Endothelial cell of umbilical vein (primary cell): ENCODE results near the gene TTLL11. TPM values are rescaled to one million over a fixed set of nuclear protein-coding genes. Genes with fewer than 3 reads are reported as not detected.
A peak's percentile ranks its signal among the peaks of the same experiment; 100 is the strongest.

Source experiments
- BruUV-seq: library from RNA; stranded (reverse); fragments of 400-500 nt; replicated peaks from 2 replicates; lab custom pipeline; 2021; lab: Mats Ljungman, UMichigan
- CTCF ChIA-PET: fragments of 300-600, 350-600 bp; sonication (Branson Sonifier 250); formaldehyde crosslinking; loops from one replicate; lab custom pipeline; 2021; ENCODE audit warnings: antibody characterized with exemption, inconsistent platforms; lab: Charles Lee
- POLR2A ChIA-PET: fragments of 300-600, 350-600 bp; sonication (Branson Sonifier 250); formaldehyde crosslinking; loops from one replicate; lab custom pipeline; 2021; ENCODE audit warnings: antibody characterized with exemption, inconsistent platforms; lab: Charles Lee
- DNase-seq: peaks from one replicate; pipeline ENCODE4 v3.0.0-alpha.2; 2011; ENCODE audit warnings: low read depth, low spot score
- FAIRE-seq: peaks from 2 replicates; lab custom pipeline; 2011; peaks lifted over from hg19 to GRCh38; lab: Jason Lieb, UNC
- H2AFZ ChIP-seq: 2 replicates; pipeline ENCODE4 v1.6.0; 2012; ENCODE audit warnings: low read depth, low read length, control low read depth, inconsistent platforms
- H3K27ac ChIP-seq: 2 replicates; pipeline ENCODE4 v1.5.1; 2011; ENCODE audit warnings: low read depth, mild to moderate bottlenecking, control low read depth, low read length, moderate library complexity; ENCODE audit not compliant: insufficient read depth
- H3K27me3 ChIP-seq, 2 experiments: 2 replicates each; pipeline versions ENCODE4 v1.6.0 to v1.6.1; 2011; ENCODE audit warnings: low read length in 2 of 2, mixed read lengths in 1 of 2; ENCODE audit not compliant: control insufficient read depth in 2 of 2, insufficient read depth in 2 of 2
- H3K36me3 ChIP-seq, 2 experiments: 2 replicates in 1 of 2; 3 replicates in 1 of 2; pipeline ENCODE4 v1.5.1; 2011; ENCODE audit warnings: low read length in 2 of 2, mild to moderate bottlenecking in 1 of 2, moderate library complexity in 1 of 2; ENCODE audit not compliant: control insufficient read depth in 2 of 2, insufficient read depth in 2 of 2; ENCODE audit errors: extremely low read depth in 1 of 2
- H3K4me1 ChIP-seq: 3 replicates; pipeline ENCODE4 v1.5.1; 2011; ENCODE audit warnings: mild to moderate bottlenecking, low read length; ENCODE audit not compliant: control insufficient read depth, insufficient read depth; ENCODE audit errors: extremely low read depth
- H3K4me2 ChIP-seq: 2 replicates; pipeline ENCODE4 v1.6.1; 2011; ENCODE audit warnings: low read length, control low read depth, mixed read lengths; ENCODE audit not compliant: insufficient read depth
- H3K4me3 ChIP-seq, 3 experiments: fragments of 200-600 bp in 1 of 3; sonication (generic), shearing (Covaris generic) in 1 of 3; replicated peaks in 1 of 3; 2 replicates each; pipeline ENCODE4 v1.5.1; 2011 to 2016; ENCODE audit warnings: control low read depth in 3 of 3, low read length in 3 of 3, mild to moderate bottlenecking in 2 of 3, inconsistent platforms in 1 of 3, low read depth in 1 of 3, moderate library complexity in 1 of 3; ENCODE audit not compliant: insufficient read depth in 1 of 3
- H3K79me2 ChIP-seq: 2 replicates; pipeline ENCODE4 v1.6.0; 2012; ENCODE audit warnings: low read length, inconsistent platforms; ENCODE audit not compliant: control insufficient read depth, insufficient read depth
- H3K9ac ChIP-seq: replicated peaks from 2 replicates; pipeline ENCODE3; 2011; ENCODE audit warnings: low read length, control low read depth; ENCODE audit not compliant: insufficient read depth; ENCODE audit errors: extremely low read depth
- H3K9me1 ChIP-seq: replicated peaks from 3 replicates; pipeline ENCODE4 v1.6.0; 2011; ENCODE audit warnings: mild to moderate bottlenecking, low read length; ENCODE audit not compliant: control insufficient read depth, insufficient read depth; ENCODE audit errors: extremely low read depth
- H3K9me3 ChIP-seq: replicated peaks from 2 replicates; pipeline ENCODE4 v1.5.1; 2012; ENCODE audit warnings: low read length, inconsistent platforms; ENCODE audit not compliant: control insufficient read depth, insufficient read depth
- H4K20me1 ChIP-seq: replicated peaks from 2 replicates; pipeline ENCODE3; 2011; ENCODE audit warnings: mild to moderate bottlenecking, low read length; ENCODE audit not compliant: control insufficient read depth, insufficient read depth; ENCODE audit errors: extremely low read depth
- EZH2 ChIP-seq: IDR thresholded peaks from 2 replicates; pipeline ENCODE4 v1.6.1; 2012; ENCODE audit warnings: borderline replicate concordance, low read depth, mild to moderate bottlenecking, moderate library complexity, low read length, inconsistent platforms; ENCODE audit not compliant: severe bottlenecking
- FOS ChIP-seq: IDR thresholded peaks from 2 replicates; pipeline ENCODE4 v1.6.1; 2011; ENCODE audit warnings: mild to moderate bottlenecking, low read length, moderate library complexity, borderline replicate concordance; ENCODE audit not compliant: insufficient read depth
- GATA2 ChIP-seq: IDR thresholded peaks from 2 replicates; pipeline ENCODE4 v1.7.0; 2011; ENCODE audit warnings: low read depth, mild to moderate bottlenecking, moderate library complexity, mixed read lengths, low read length; ENCODE audit not compliant: insufficient read length, insufficient read depth
- JUN ChIP-seq: IDR thresholded peaks from 2 replicates; pipeline ENCODE4 v1.6.1; 2011; ENCODE audit warnings: borderline replicate concordance, low read depth; ENCODE audit not compliant: insufficient read length, insufficient read depth
- MYC ChIP-seq: IDR thresholded peaks from one replicate; pipeline ENCODE4 v1.6.1; 2011; ENCODE audit warnings: mild to moderate bottlenecking, low read depth, low read length
- POLR2A ChIP-seq: IDR thresholded peaks from 2 replicates; pipeline ENCODE4 v1.6.1; 2012; ENCODE audit warnings: low read depth, mild to moderate bottlenecking, control low read depth, low read length
- POLR2AphosphoS5 ChIP-seq: IDR thresholded peaks from 2 replicates; pipeline ENCODE4 v1.6.1; 2012; ENCODE audit warnings: low read depth, mild to moderate bottlenecking, control low read depth, low read length, moderate library complexity; ENCODE audit not compliant: insufficient read depth
- dilution Hi-C: fragments of 300-500 bp; cut with MboI; formaldehyde crosslinking; loops from one replicate; pipeline ENCODE4 v1.15.0; 2019; ENCODE audit warnings: low sequenced_read_pairs; ENCODE audit not compliant: extremely low pct_ligation_motif_present
- intact Hi-C: fragments of 100-400 bp; cut with micrococcal nuclease; formaldehyde crosslinking; loops from one replicate; pipeline ENCODE4 v1.10.0; 2022
- polyA plus RNA-seq, 4 experiments: library from polyadenylated mRNA; depleted of rRNA in 3 of 4; stranded (reverse) in 3 of 4; unstranded in 1 of 4; fragments of >200 nt; gene quantifications; 2 replicates each; pipeline versions ENCODE4 v1.2.1 to v1.2.3, GENCODE V29; 2011 to 2012; ENCODE audit warnings: missing spikeins in 1 of 4
- total RNA-seq: library from RNA; stranded (reverse); gene quantifications from 2 replicates; pipeline ENCODE4 v1.2.3, GENCODE V29; 2021
- TF ChIP-seq, protein P1 (sequence below), 2 donors: IDR thresholded peaks; 1 replicate in 1 of 2; 2 replicates in 1 of 2; pipeline ENCODE4 v1.5.1; 2011; ENCODE audit warnings: low read length in 2 of 2, mild to moderate bottlenecking in 2 of 2, moderate library complexity in 2 of 2, control low read depth in 1 of 2, inconsistent platforms in 1 of 2, low read depth in 1 of 2; ENCODE audit not compliant: insufficient read depth in 1 of 2; ENCODE audit errors: extremely low read depth in 1 of 2
- TF ChIP-seq, protein P2 (sequence below): IDR thresholded peaks from 2 replicates; pipeline ENCODE4 v1.6.1; 2011; ENCODE audit not compliant: insufficient read depth, insufficient read length

The TTLL11 gene
- total and polyA plus RNA-seq, 2 donors (not counting 3 experiments of a cell fraction or from before 2014, with no cell fraction given) = 4.9 to 5.1 TPM

DNA sequence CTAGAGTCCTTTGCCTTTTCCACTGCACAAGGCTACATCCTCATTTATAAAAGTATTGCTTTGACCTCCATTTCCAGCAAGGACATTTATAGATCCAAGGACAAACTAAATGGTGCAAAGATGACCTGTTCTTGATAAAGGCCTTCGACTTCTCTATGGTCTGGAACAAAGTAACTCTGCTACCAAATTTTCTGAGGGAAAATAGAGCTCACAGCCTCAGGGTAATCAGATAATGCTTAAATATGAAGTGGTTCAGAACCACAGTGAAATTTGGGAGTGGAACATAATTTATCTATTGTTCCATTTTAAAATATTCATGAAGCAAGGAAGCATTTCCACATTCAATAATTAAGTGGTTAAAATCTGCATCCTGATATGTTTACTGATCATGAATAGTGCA lies 137.5 kb downstream of the TTLL11 start:
- no peak for DNase-seq
- H3K9me1 ChIP-seq = no peaks in the 10 kb centered on the region
- no peaks in the 10 kb centered on the region for H3K27me3 ChIP-seq
- no peak overlapping the region for H3K4me3 ChIP-seq
- no peak overlapping the region for H3K9ac ChIP-seq
- H3K79me2 ChIP-seq = peaks cover 40% of the 10 kb centered on the region
- no peaks in the 10 kb centered on the region for H3K36me3 ChIP-seq
- FAIRE-seq = peak; percentile 4
- intact Hi-C loops (no loop called here), dilution Hi-C loops (no loop called here)
- H3K4me2 ChIP-seq = no peak overlapping the region
- no peak overlapping the region for H2AFZ ChIP-seq
- ChIA-PET POLR2A (no interaction called here), CTCF (no interaction called here)
- no peaks in the 10 kb centered on the region for H4K20me1 ChIP-seq
- BruUV-seq = no TSS peak
- H3K9me3 ChIP-seq = no peaks in the 10 kb centered on the region
- peaks cover 9% of the 10 kb centered on the region for H3K4me1 ChIP-seq
- TF ChIP-seq MYC = no peak
- TF ChIP-seq, protein P1, sequence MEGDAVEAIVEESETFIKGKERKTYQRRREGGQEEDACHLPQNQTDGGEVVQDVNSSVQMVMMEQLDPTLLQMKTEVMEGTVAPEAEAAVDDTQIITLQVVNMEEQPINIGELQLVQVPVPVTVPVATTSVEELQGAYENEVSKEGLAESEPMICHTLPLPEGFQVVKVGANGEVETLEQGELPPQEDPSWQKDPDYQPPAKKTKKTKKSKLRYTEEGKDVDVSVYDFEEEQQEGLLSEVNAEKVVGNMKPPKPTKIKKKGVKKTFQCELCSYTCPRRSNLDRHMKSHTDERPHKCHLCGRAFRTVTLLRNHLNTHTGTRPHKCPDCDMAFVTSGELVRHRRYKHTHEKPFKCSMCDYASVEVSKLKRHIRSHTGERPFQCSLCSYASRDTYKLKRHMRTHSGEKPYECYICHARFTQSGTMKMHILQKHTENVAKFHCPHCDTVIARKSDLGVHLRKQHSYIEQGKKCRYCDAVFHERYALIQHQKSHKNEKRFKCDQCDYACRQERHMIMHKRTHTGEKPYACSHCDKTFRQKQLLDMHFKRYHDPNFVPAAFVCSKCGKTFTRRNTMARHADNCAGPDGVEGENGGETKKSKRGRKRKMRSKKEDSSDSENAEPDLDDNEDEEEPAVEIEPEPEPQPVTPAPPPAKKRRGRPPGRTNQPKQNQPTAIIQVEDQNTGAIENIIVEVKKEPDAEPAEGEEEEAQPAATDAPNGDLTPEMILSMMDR (IDR thresholded peaks at IDR 0.05; ENCODE audit: extremely low read depth in 1 of 2, insufficient read depth in 1 of 2, low read depth in 1 of 2, low read length in 2 of 2) = no peak
- TF ChIP-seq FOS = no peak
- TF ChIP-seq POLR2AphosphoS5 = no peak
- TF ChIP-seq JUN = no peak
- TF ChIP-seq GATA2 = no peak
- TF ChIP-seq, protein P2, sequence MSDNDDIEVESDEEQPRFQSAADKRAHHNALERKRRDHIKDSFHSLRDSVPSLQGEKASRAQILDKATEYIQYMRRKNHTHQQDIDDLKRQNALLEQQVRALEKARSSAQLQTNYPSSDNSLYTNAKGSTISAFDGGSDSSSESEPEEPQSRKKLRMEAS = no peak
- TF ChIP-seq POLR2A = no peak
- no peak for TF ChIP-seq EZH2
- H3K27ac ChIP-seq = no peak overlapping the region
